SK-N-SH (cell line): Measurements from ENCODE around the gene KCTD4. TPM values are rescaled to one million over a fixed set of nuclear protein-coding genes. Genes with fewer than 3 reads are reported as not detected.
A peak's percentile ranks its signal among the peaks of the same experiment; 100 is the strongest.

Source experiments
- CTCF ChIA-PET: fragments of 300-600, 350-600 bp; formaldehyde crosslinking; extraction: SDS; loops from one replicate; lab custom pipeline; 2021; lab: Yijun Ruan, JAX
- POLR2A ChIA-PET: fragments of 350-600 bp; sonication (Branson Sonifier 250); formaldehyde crosslinking; extraction: SDS; loops from one replicate; lab custom pipeline; 2020; ENCODE audit warnings: antibody characterized with exemption, inconsistent platforms; lab: Yijun Ruan, JAX
- DNase-seq: peaks from one replicate; pipeline ENCODE4 v3.0.0; 2012
- H2AFZ ChIP-seq: fragments of 200-600 bp; sonication (generic); 2 replicates; pipeline ENCODE4 v1.8.1; 2016; ENCODE audit warnings: antibody characterized with exemption, mild to moderate bottlenecking, low read depth
- H3F3A ChIP-seq: fragments of 200-600 bp; sonication (generic); replicated peaks from 2 replicates; pipeline ENCODE3; 2016; ENCODE audit warnings: antibody characterized with exemption, mild to moderate bottlenecking; ENCODE audit not compliant: insufficient read depth
- H3K27ac ChIP-seq, 2 experiments: fragments of 200-500 bp in 1 of 2; fragments of 200-600 bp in 1 of 2; sonication (Bioruptor generic) in 1 of 2; sonication (generic), shearing (Covaris generic) in 1 of 2; 2 replicates each; pipeline versions ENCODE4 v1.5.1 to v1.6.1; 2014 to 2016; ENCODE audit warnings: low read depth in 2 of 2, inconsistent platforms in 1 of 2, low read length in 1 of 2, mild to moderate bottlenecking in 1 of 2, mixed read lengths in 1 of 2
- H3K27me3 ChIP-seq: fragments of 200-600 bp; sonication (generic), shearing (Covaris generic); 2 replicates; pipeline ENCODE4 v1.6.1; 2016; ENCODE audit warnings: mixed run types; ENCODE audit not compliant: insufficient read depth
- H3K36me3 ChIP-seq, 2 experiments: fragments of 200-500 bp in 1 of 2; fragments of 200-600 bp in 1 of 2; sonication (Bioruptor generic) in 1 of 2; sonication (generic) in 1 of 2; replicated peaks in 1 of 2; 2 replicates each; pipeline versions ENCODE3 to v1.5.1; 2014 to 2016; ENCODE audit warnings: low read length in 1 of 2, mild to moderate bottlenecking in 1 of 2; ENCODE audit not compliant: insufficient read depth in 2 of 2, control insufficient read depth in 1 of 2
- H3K4me1 ChIP-seq, 2 experiments: fragments of 200-500 bp in 1 of 2; fragments of 200-600 bp in 1 of 2; sonication (Bioruptor generic) in 1 of 2; sonication (generic), shearing (Covaris generic) in 1 of 2; 2 replicates each; pipeline versions ENCODE4 v1.5.1 to v1.6.1; 2014 to 2016; ENCODE audit warnings: low read depth in 1 of 2, low read length in 1 of 2, mixed run types in 1 of 2; ENCODE audit not compliant: insufficient read depth in 2 of 2, control insufficient read depth in 1 of 2
- H3K4me2 ChIP-seq: fragments of 200-600 bp; sonication (generic), shearing (Covaris generic); 2 replicates; pipeline ENCODE4 v1.6.1; 2017; ENCODE audit warnings: mixed run types
- H3K4me3 ChIP-seq, 2 experiments: fragments of 200-500 bp in 1 of 2; fragments of 200-600 bp in 1 of 2; sonication (Bioruptor generic) in 1 of 2; sonication (generic), shearing (Covaris generic) in 1 of 2; 2 replicates each; pipeline versions ENCODE4 v1.5.1 to v1.8.1; 2014 to 2016; ENCODE audit warnings: low read depth in 2 of 2, inconsistent platforms in 1 of 2, low read length in 1 of 2, mild to moderate bottlenecking in 1 of 2, mixed read lengths in 1 of 2, moderate library complexity in 1 of 2
- H3K79me2 ChIP-seq: fragments of 200-600 bp; sonication (generic); 2 replicates; pipeline ENCODE4 v1.8.1; 2017; ENCODE audit warnings: mild to moderate bottlenecking; ENCODE audit not compliant: insufficient read depth
- H3K9ac ChIP-seq: fragments of 200-600 bp; sonication (generic); 2 replicates; pipeline ENCODE4 v1.6.1; 2017; ENCODE audit warnings: mixed run types
- H3K9me2 ChIP-seq: fragments of 200-600 bp; sonication (generic); 2 replicates; pipeline ENCODE4 v1.6.1; 2017; ENCODE audit warnings: mixed run types
- H3K9me3 ChIP-seq: fragments of 200-600 bp; sonication (generic); 2 replicates; pipeline ENCODE4 v1.6.1; 2017; ENCODE audit warnings: mixed run types, mild to moderate bottlenecking, moderate library complexity
- H4K20me1 ChIP-seq: fragments of 200-600 bp; sonication (generic); 2 replicates; pipeline ENCODE4 v1.6.1; 2017; ENCODE audit warnings: mild to moderate bottlenecking, mixed run types; ENCODE audit not compliant: insufficient read depth
- CTCF ChIP-seq: fragments of 200-600 bp; sonication (generic); IDR thresholded peaks from 2 replicates; pipeline ENCODE4 v1.6.1; 2017; ENCODE audit warnings: antibody characterized with exemption, mild to moderate bottlenecking, moderate library complexity
- GABPA ChIP-seq: IDR thresholded peaks from 2 replicates; pipeline ENCODE4 v1.4.0; 2012; ENCODE audit warnings: low read depth, mild to moderate bottlenecking
- GATA2 ChIP-seq: sonication (generic); formaldehyde crosslinking; IDR thresholded peaks from 2 replicates; pipeline ENCODE4 v1.5.0; 2020; ENCODE audit warnings: mild to moderate bottlenecking, missing genetic modification reagents
- POLR2AphosphoS5 ChIP-seq: IDR thresholded peaks from 2 replicates; pipeline ENCODE4 v1.6.1; 2012; ENCODE audit warnings: low read depth, low read length
- SMC3 ChIP-seq: IDR thresholded peaks from 2 replicates; pipeline ENCODE4 v1.6.1; 2012; ENCODE audit warnings: low read depth, low read length, improper control_type of control experiment
- TCF12 ChIP-seq: IDR thresholded peaks from 2 replicates; pipeline ENCODE4 v1.4.0; 2012
- USF1 ChIP-seq: IDR thresholded peaks from 2 replicates; pipeline ENCODE4 v1.4.0; 2012; ENCODE audit warnings: low read depth, borderline replicate concordance
- YY1 ChIP-seq: IDR thresholded peaks from 2 replicates; pipeline ENCODE4 v1.4.0; 2012; ENCODE audit warnings: low read depth, mild to moderate bottlenecking
- ZBTB33 ChIP-seq: IDR thresholded peaks from 2 replicates; pipeline ENCODE4 v1.4.0; 2012; ENCODE audit warnings: low read depth, borderline replicate concordance
- WGBS: methylation state at CpG from one replicate; pipeline ENCODE4 v1.1.6; 2017; ENCODE audit warnings: low lambda C conversion rate; 5-methylcytosine and 5-hydroxymethylcytosine counted together
- polyA plus RNA-seq, 3 experiments: library from polyadenylated mRNA; depleted of rRNA; stranded (reverse); fragments of >200 nt; gene quantifications; 2 replicates each; pipeline ENCODE4 v1.2.3, GENCODE V29; 2012
- TF ChIP-seq, protein P1 (sequence below): IDR thresholded peaks from 2 replicates; pipeline ENCODE4 v1.4.0; 2012; ENCODE audit warnings: low read depth

Gene KCTD4
- polyA plus RNA-seq, 1 of the 3 experiments (the other 2 are of a cell fraction): 0.56 TPM

- TF ChIP-seq ZBTB33 (peak; percentile 28; the same call in 1 of the 2 replicates), CTCF (no peak), TCF12 (peak; percentile 94), GATA2 (CRISPR knock-in tag) (no peak), USF1 (no peak), SMC3 (no peak)
Measured at GRCh38 chr13:45206340-45206739, 5.5 kb upstream of the KCTD4 start (continued).

DNA sequence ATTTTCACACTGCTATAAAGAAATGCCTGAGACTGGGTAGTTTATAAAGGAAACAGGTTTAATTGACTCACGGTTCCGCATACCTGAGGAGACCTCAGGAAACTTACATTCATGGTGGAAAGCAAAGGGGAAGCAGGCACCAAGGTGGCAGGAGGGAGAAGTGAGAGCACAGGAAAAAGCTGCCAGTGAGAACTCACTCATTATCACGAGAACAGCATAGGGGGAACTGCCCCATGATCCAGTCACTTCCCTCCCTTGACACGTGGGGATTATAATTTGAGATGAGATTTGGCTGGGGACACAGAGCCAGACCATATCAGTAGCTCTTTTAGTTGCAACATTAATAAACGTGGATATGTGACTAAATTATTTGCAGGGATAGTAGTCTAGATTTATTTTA, 4.3 kb upstream of the KCTD4 start:
- no peaks in the 10 kb centered on the region for H3K27me3 ChIP-seq
- WGBS: 94% methylated on average over 5 of the region's 5 CpGs
- H3K36me3 ChIP-seq: peaks cover 6 to 8% of the 10 kb centered on the region in 2 experiments
- CTCF ChIA-PET: interaction anchor here (0.9 to 1.8 kb wide), 2 partner anchors 12 to 66 kb away, joined by 3 to 6 read pairs; no protein-coding TSS in a partner anchor
- H4K20me1 ChIP-seq: no peaks in the 10 kb centered on the region
- DNase-seq: no peak
- peak overlapping the region in 1 of 2 experiments; percentile 94; a peak in 2 of 4 replicates for H3K27ac ChIP-seq
- H3K9me3 ChIP-seq: no peaks in the 10 kb centered on the region
- H2AFZ ChIP-seq: no peak overlapping the region
- POLR2A ChIA-PET: no interaction called here
- peak overlapping the region; percentile 15; the same call in 1 of the 2 replicates for H3K9ac ChIP-seq
- no peak for TF ChIP-seq GABPA
- TF ChIP-seq, protein P1, sequence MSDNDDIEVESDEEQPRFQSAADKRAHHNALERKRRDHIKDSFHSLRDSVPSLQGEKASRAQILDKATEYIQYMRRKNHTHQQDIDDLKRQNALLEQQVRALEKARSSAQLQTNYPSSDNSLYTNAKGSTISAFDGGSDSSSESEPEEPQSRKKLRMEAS: no peak
- H3K9me2 ChIP-seq: no peaks in the 10 kb centered on the region
- H3K4me1 ChIP-seq: peaks cover 2 to 30% of the 10 kb centered on the region in 2 experiments
- peaks cover 28% of the 10 kb centered on the region for H3K79me2 ChIP-seq
- H3K4me2 ChIP-seq: no peak overlapping the region
- no peak overlapping the region for H3K4me3 ChIP-seq
- peaks cover 44% of the 10 kb centered on the region for H3F3A ChIP-seq

DNA sequence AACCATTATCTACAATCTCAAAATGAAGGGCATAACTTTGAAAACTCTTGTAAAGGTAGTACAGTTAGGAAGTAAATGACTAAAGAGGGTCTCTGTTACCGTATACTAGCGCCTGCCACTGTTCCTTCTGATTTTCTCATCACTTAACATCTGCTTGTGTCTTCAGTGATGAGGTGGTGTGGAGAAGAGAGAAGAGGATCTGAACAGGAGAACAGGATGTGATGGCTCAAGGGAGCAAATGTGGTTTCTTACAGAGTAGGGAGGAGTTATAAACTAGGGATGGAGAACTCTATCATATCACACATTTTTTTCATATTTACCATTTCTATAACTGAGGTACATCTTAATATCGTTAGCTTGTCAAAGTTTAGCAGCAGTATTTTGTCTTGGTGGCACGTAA, 1.1 kb downstream of the KCTD4 start:
- Histone ChIP-seq H3K9ac (no peak overlapping the region), H3K36me3 (no peaks in the 10 kb centered on the region), H3F3A (peaks cover 16% of the 10 kb centered on the region), H3K4me1 (peaks cover 0 to 23% of the 10 kb centered on the region in 2 experiments; a peak in 2 of 4 replicates)
- TF ChIP-seq YY1 (no peak), POLR2AphosphoS5 (0 out of 2 replicates have a peak, but pooled peaks have one; percentile 25)
- TF ChIP-seq, all 33 proteins: peak for 1
- no peaks in the 10 kb centered on the region for H4K20me1 ChIP-seq
- no peak overlapping the region for H3K27ac ChIP-seq
- DNase-seq: no peak
- no peaks in the 10 kb centered on the region for H3K9me3 ChIP-seq
- POLR2A ChIA-PET: no interaction called here
- H3K4me2 ChIP-seq: peak overlapping the region; percentile 22
- peak overlapping the region in 1 of 2 experiments; percentile 10; a peak in 1 of 4 replicates for H3K4me3 ChIP-seq
- 95% methylated on average over 4 of the region's 4 CpGs for WGBS
- no peak overlapping the region for H2AFZ ChIP-seq
- no peaks in the 10 kb centered on the region for H3K9me2 ChIP-seq
- peaks cover 40% of the 10 kb centered on the region for H3K79me2 ChIP-seq
- CTCF ChIA-PET: interaction anchor here (1.6 kb wide), 1 partner anchor 9 kb away, joined by 4 read pairs; no protein-coding TSS in a partner anchor
- no peaks in the 10 kb centered on the region for H3K27me3 ChIP-seq
